Pancreas (tissue), 10 donors: ENCODE data around the gene MAGEB17. TPM values are rescaled to one million over a fixed set of nuclear protein-coding genes. Genes with fewer than 3 reads are reported as not detected.
"Not testable (repeated sequence)": the region's sequence is repeated elsewhere in the genome, so short reads cannot be mapped to it uniquely, and the experiment has no call there.

Experiments
- ATAC-seq, 4 donors: fragments of 200-7000 bp; cut with Tn5 transposase; one replicate each; pipeline versions ENCODE4 v1.8.0 to v1.9.1; 2020; ENCODE audit warnings: mild to moderate bottlenecking in 4 of 4, moderate library complexity in 4 of 4
- DNase-seq, 6 donors: peaks; one replicate each; pipeline ENCODE4 v3.0.0-alpha.2; 2020
- FAIRE-seq: peaks from 2 replicates; lab custom pipeline; 2012; peaks lifted over from hg19 to GRCh38; lab: Jason Lieb, UNC
- H3K27ac ChIP-seq, 4 donors: fragments of 200-600 bp; sonication (generic); 1 replicate in 3 of 4; 2 replicates in 1 of 4; pipeline versions ENCODE4 v1.5.0 to v1.8.0; 2020
- H3K27me3 ChIP-seq, 4 donors: fragments of 200-600 bp; one replicate each; pipeline ENCODE4 v1.8.0; 2021
- H3K36me3 ChIP-seq, 3 donors: fragments of 200-600 bp; sonication (generic) in 1 of 3; one replicate each; pipeline versions ENCODE4 v1.5.0 to v1.8.0; 2020 to 2021
- H3K4me1 ChIP-seq, 3 donors: fragments of 200-600 bp; one replicate each; pipeline ENCODE4 v1.8.0; 2021
- H3K4me3 ChIP-seq, 4 donors: fragments of 200-600 bp; sonication (generic) in 2 of 4; one replicate each; pipeline versions ENCODE4 v1.5.0 to v1.8.0; 2020 to 2021
- H3K9me3 ChIP-seq, 4 donors: fragments of 200-600 bp; one replicate each; pipeline ENCODE4 v1.8.0; 2021
- CTCF ChIP-seq, 4 donors: fragments of 200-600 bp; sonication (generic) in 3 of 4; IDR thresholded peaks; one replicate each; pipeline versions ENCODE4 v1.5.0 to v1.8.0; 2021; ENCODE audit warnings: antibody characterized with exemption in 4 of 4
- WGBS, 2 donors: extraction: QIAGEN DNeasy Blood & Tissue Kit; methylation state at CpG; one replicate each; pipeline ENCODE4 v1.1.7; 2013; 5-methylcytosine and 5-hydroxymethylcytosine counted together
- intact Hi-C, 3 donors: fragments of 100-400 bp; cut with DNase I; formaldehyde crosslinking; loops; one replicate each; pipeline versions ENCODE4 v1.11.1 to v1.14.2; 2022
- polyA plus RNA-seq, 2 donors: library from polyadenylated mRNA; stranded (reverse); fragments of 200-250 nt; gene quantifications; one replicate each; pipeline ENCODE4 v1.2.3, GENCODE V29; 2013
- total RNA-seq, 6 donors: library from RNA; stranded (reverse); fragmentation: NEBNext Ultra II Directional in 4 of 6; extraction: Animal tissue kit (Norgen Biotek cat#: 25700) in 4 of 6; gene quantifications; one replicate each; pipeline versions ENCODE4 v1.2.1 to v1.2.4, GENCODE V29; 2021 to 2023
- donor health status: healthy with polysubstance abuse.
- donor health status: DM: no; HTN: no; CAD: no; lungs with moderate emphysema.
- donor health status: DM: no; HTN: no; CAD: no.
- donor health status: control.
- donor health status: control.
- donor health status: Bipolar disorder and iron deficiency.
- donor health status: DM: yes; HTN: yes; CAD: no.
- donor health status: DM: no; HTN: no; CAD: no.
- donor health status: DM: no; HTN: no; CAD: no.
- donor health status: DM: yes; HTN: yes; CAD: no.

Gene MAGEB17
- total and polyA plus RNA-seq, 8 donors: 0.19 to 2.2 (median 0.65) TPM

DNA sequence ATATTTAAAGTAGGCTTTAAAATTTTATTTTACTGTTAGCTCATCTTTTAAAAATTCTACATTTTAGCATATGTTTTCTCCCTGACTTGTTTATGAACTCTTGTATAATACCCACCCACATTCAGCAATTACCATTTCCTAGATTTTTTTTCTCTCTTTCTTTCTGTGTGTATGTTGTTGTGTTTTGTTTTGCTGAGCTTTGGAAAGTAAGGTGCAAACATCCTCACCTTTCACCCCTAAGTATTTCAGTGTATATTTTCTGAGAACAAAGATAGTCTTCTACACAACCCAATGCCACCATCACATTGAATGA is 25.1 kb upstream of the MAGEB17 start:
- no peak for DNase-seq
- FAIRE-seq: peak; percentile 69
- no peaks in the 10 kb centered on the region for H3K27me3 ChIP-seq
- TF ChIP-seq CTCF (IDR thresholded peaks at IDR 0.05): no peak
- no peak overlapping the region for H3K27ac ChIP-seq
- intact Hi-C loops: no loop called here
- no peak overlapping the region for H3K4me3 ChIP-seq
- ATAC-seq: no peak
- peaks cover 0 to 5% (median 0%) of the 10 kb centered on the region in 3 donors for H3K4me1 ChIP-seq
- no peaks in the 10 kb centered on the region for H3K9me3 ChIP-seq
- no peaks in the 10 kb centered on the region for H3K36me3 ChIP-seq

DNA sequence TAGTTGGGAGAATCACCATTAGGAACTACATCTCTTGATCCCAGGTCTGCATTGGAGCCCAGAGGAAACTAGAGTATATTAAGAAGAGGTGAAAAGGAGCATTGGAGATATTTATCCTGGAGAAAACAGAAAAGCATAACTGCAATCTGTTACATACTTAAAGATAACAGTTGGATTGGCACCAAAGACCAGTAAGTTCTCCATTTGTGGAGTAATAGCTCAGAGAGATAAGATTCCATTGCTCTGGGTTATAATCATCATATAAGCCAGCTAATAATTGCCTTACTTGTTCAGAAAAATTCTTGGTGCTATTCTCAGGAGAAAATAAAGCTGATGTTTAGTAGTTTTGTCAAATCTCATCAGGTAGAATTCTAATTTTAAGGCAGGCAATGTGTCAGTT is 23.3 kb upstream of the MAGEB17 start:
- Histone ChIP-seq H3K4me1 (peaks cover 0 to 5% (median 0%) of the 10 kb centered on the region in 3 donors), H3K36me3 (no peaks in the 10 kb centered on the region), H3K27ac (peak overlapping the region in 1 of 4 donors; percentile 6), H3K9me3 (no peaks in the 10 kb centered on the region), H3K4me3 (no peak overlapping the region), H3K27me3 (no peaks in the 10 kb centered on the region)
- intact Hi-C loops: no loop called here
- FAIRE-seq: no peak
- ATAC-seq: peak in 2 of 4 donors; percentile 27 to 61
- TF ChIP-seq CTCF (IDR thresholded peaks at IDR 0.05): no peak
- no peak for DNase-seq

- TF ChIP-seq CTCF (IDR thresholded peaks at IDR 0.05): no peak
- DNase-seq (no peak), FAIRE-seq (no peak), ATAC-seq (peak; percentile 41 to 83 (median 62))
- Histone ChIP-seq H3K36me3 (no peaks in the 10 kb centered on the region), H3K27me3 (no peaks in the 10 kb centered on the region), H3K4me3 (no peak overlapping the region), H3K9me3 (no peaks in the 10 kb centered on the region), H3K4me1 (peaks cover 0 to 5% (median 0%) of the 10 kb centered on the region in 3 donors), H3K27ac (peak overlapping the region in 1 of 4 donors; percentile 6)
- intact Hi-C loops: no loop called here
- 8 to 12% methylated on average over 2 of the region's 2 CpGs for WGBS, 2 donors
These were observed 22.9 kb upstream of the MAGEB17 start for GRCh38 chrX:16144420-16144819.

DNA sequence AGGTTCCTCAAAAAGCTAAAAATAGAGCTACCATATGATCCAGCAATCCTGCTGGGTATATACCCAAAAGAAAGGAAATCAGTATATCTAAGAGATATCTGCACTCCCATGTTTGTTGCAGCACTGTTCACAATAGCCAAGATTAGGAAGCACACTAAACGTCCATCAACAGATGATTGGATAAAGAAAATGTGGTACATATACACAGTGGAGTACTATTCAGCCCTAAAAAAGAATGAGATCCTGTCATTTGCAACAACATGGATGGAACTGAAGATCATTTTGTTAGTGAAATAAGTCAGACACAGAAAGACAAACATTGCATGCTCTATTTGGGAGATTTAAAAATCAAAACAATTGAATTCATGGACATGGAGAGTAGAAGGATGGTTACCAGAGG is 22.2 kb upstream of the MAGEB17 start:
- WGBS, 2 donors: 38% methylated on average over 1 of the region's 1 CpG
- H3K27ac ChIP-seq: peak overlapping the region in 1 of 4 donors; percentile 6
- FAIRE-seq, intact Hi-C loops, H3K4me3 ChIP-seq, H3K4me1 ChIP-seq, DNase-seq, H3K36me3 ChIP-seq, H3K27me3 ChIP-seq, H3K9me3 ChIP-seq, ATAC-seq: not testable (repeated sequence)

GRCh38 chrX:16145656-16146055 is 21.6 kb upstream of the MAGEB17 start:
- no peaks in the 10 kb centered on the region for H3K9me3 ChIP-seq
- DNase-seq: no peak
- H3K4me3 ChIP-seq: no peak overlapping the region
- H3K4me1 ChIP-seq: peaks cover 0 to 5% (median 0%) of the 10 kb centered on the region in 3 donors
- no peak for ATAC-seq
- no peak overlapping the region for H3K27ac ChIP-seq
- no peak for TF ChIP-seq CTCF (IDR thresholded peaks at IDR 0.05)
- intact Hi-C loops: no loop called here
- peak; percentile 45 for FAIRE-seq
- H3K27me3 ChIP-seq: no peaks in the 10 kb centered on the region
- no peaks in the 10 kb centered on the region for H3K36me3 ChIP-seq

DNA sequence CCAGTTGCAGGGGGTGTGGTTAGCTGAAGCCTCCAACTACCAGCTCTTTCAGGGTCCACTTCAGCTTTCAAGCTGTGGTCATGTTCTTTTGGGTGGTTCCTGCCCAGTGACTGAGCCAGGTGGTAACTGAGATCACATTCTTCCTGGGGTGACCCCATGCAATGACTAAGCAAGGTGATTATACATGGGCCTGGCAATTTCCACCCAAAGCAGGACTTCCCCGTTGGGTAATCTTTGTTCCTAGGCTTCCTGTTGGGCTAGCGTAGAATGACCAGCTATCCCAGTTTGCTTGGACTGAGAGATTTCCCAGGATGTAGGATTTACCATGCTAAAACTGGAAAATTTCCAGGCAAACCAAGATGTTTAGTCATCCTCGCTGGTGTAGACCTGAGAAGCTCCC is 18.4 kb upstream of the MAGEB17 start:
- H3K36me3 ChIP-seq: no peaks in the 10 kb centered on the region
- no peak overlapping the region for H3K4me3 ChIP-seq
- no peak overlapping the region for H3K27ac ChIP-seq
- peak in 2 of 4 donors; percentile 18 to 44 for ATAC-seq
- intact Hi-C loops: no loop called here
- TF ChIP-seq CTCF (IDR thresholded peaks at IDR 0.05): no peak
- WGBS, 2 donors: 53 to 83% methylated on average over 3 of the region's 3 CpGs
- H3K27me3 ChIP-seq: no peaks in the 10 kb centered on the region
- no peaks in the 10 kb centered on the region for H3K9me3 ChIP-seq
- DNase-seq: no peak
- no peak for FAIRE-seq
- H3K4me1 ChIP-seq: peaks cover 0 to 5% (median 0%) of the 10 kb centered on the region in 3 donors
